Activated CD8-positive, alpha-beta memory T cell treated with anti-CD3 and anti-CD28 coated beads, Interleukin-2, amount 50 U/mL, for 1 hour (primary cell): Measurements from ENCODE around the gene PRMT9.

ENCODE experiments used
- DNase-seq: peaks from one replicate; pipeline ENCODE4 v3.0.0-alpha.2; 2020; ENCODE audit errors: extremely low read depth

Gene PRMT9

GRCh38 chr4:147678796-147679549 is 5.0 kb downstream of the PRMT9 start:
- no peak for DNase-seq

GRCh38 chr4:147678106-147678505 is 5.9 kb downstream of the PRMT9 start:
- no peak for DNase-seq

- DNase-seq: no peak
Measured at GRCh38 chr4:147674496-147674895, 9.5 kb downstream of the PRMT9 start.

GRCh38 chr4:147674073-147674472 is 9.9 kb downstream of the PRMT9 start:
- DNase-seq: no peak

- DNase-seq: no peak
Measured at GRCh38 chr4:147658501-147658900, 25.5 kb downstream of the PRMT9 start.

- DNase-seq: no peak
Measured at GRCh38 chr4:147655639-147656038, 28.3 kb downstream of the PRMT9 start.

GRCh38 chr4:147651563-147651962 is 32.4 kb downstream of the PRMT9 start:
- DNase-seq: no peak

- DNase-seq: no peak
Measured at GRCh38 chr4:147648656-147649055, 35.3 kb downstream of the PRMT9 start.

GRCh38 chr4:147645099-147645498 is 38.9 kb downstream of the PRMT9 start:
- DNase-seq: no peak

- DNase-seq: no peak
Measured at GRCh38 chr4:147644471-147644870, 39.5 kb downstream of the PRMT9 start.

- DNase-seq: no peak
Measured at GRCh38 chr4:147643616-147644015, 40.3 kb downstream of the PRMT9 start.

GRCh38 chr4:147640331-147640730 is 43.6 kb downstream of the PRMT9 start:
- no peak for DNase-seq

- DNase-seq: no peak
Measured at GRCh38 chr4:147639388-147639787, 44.6 kb downstream of the PRMT9 start.

- no peak for DNase-seq
Measured at GRCh38 chr4:147638942-147639341, 45.0 kb downstream of the PRMT9 start.

- DNase-seq: no peak
Measured at GRCh38 chr4:147638365-147638764, 45.6 kb downstream of the PRMT9 start.

- no peak for DNase-seq
Measured at GRCh38 chr4:147635348-147635747, 48.6 kb downstream of the PRMT9 start.

- no peak for DNase-seq
Measured at GRCh38 chr4:147633643-147634042, 50.3 kb downstream of the PRMT9 start.

GRCh38 chr4:147633113-147633512 is 50.9 kb downstream of the PRMT9 start:
- no peak for DNase-seq

GRCh38 chr4:147629783-147630730 is 53.9 kb downstream of the PRMT9 start:
- no peak for DNase-seq

GRCh38 chr4:147628415-147628814 is 55.5 kb downstream of the PRMT9 start:
- no peak for DNase-seq

- DNase-seq: no peak
Measured at GRCh38 chr4:147626903-147627302, 57.1 kb downstream of the PRMT9 start.

- DNase-seq: no peak
Measured at GRCh38 chr4:147625733-147626132, 58.2 kb downstream of the PRMT9 start.

- DNase-seq: no peak
Measured at GRCh38 chr4:147620315-147620714, 63.6 kb downstream of the PRMT9 start.
